Thymus (tissue), 11 donors: ENCODE data around the gene GSTP1. TPM values are rescaled to one million over a fixed set of nuclear protein-coding genes. Genes with fewer than 3 reads are reported as not detected.
A peak's percentile ranks its signal among the peaks of the same experiment; 100 is the strongest.

Experiments
- DNase-seq, 9 donors: peaks; one replicate each; pipeline ENCODE4 v3.0.0-alpha.2; 2013; ENCODE audit warnings: low spot score in 9 of 9, low read depth in 6 of 9, missing footprints in 1 of 9
- H3K27ac ChIP-seq, 2 donors: one replicate each; pipeline ENCODE4 v1.5.1; 2013; ENCODE audit warnings: control low read depth in 1 of 2, low read depth in 1 of 2, low read length in 1 of 2, mild to moderate bottlenecking in 1 of 2, moderate library complexity in 1 of 2
- H3K27me3 ChIP-seq, 2 donors: one replicate each; pipeline ENCODE4 v1.5.1; 2013; ENCODE audit warnings: low read length in 1 of 2; ENCODE audit not compliant: control insufficient read depth in 2 of 2, insufficient read depth in 1 of 2
- H3K36me3 ChIP-seq, 2 donors: one replicate each; pipeline ENCODE4 v1.5.1; 2013; ENCODE audit warnings: low read length in 1 of 2, mild to moderate bottlenecking in 1 of 2, moderate library complexity in 1 of 2; ENCODE audit not compliant: control insufficient read depth in 2 of 2, insufficient read depth in 2 of 2
- H3K4me1 ChIP-seq, 2 donors: one replicate each; pipeline ENCODE4 v1.5.1; 2013; ENCODE audit warnings: low read length in 2 of 2; ENCODE audit not compliant: control insufficient read depth in 2 of 2, insufficient read depth in 2 of 2
- H3K4me3 ChIP-seq, 2 donors: one replicate each; pipeline ENCODE4 v1.5.1; 2013; ENCODE audit warnings: low read length in 2 of 2, control low read depth in 1 of 2, mild to moderate bottlenecking in 1 of 2
- H3K9me3 ChIP-seq, 2 donors: one replicate each; pipeline ENCODE4 v1.5.1; 2013; ENCODE audit warnings: low read length in 1 of 2, mild to moderate bottlenecking in 1 of 2; ENCODE audit not compliant: control insufficient read depth in 2 of 2, insufficient read depth in 1 of 2
- WGBS: extraction: QIAGEN DNeasy Blood & Tissue Kit; methylation state at CpG from one replicate; pipeline ENCODE4 v1.1.7; 2013; 5-methylcytosine and 5-hydroxymethylcytosine counted together
- polyA plus RNA-seq: library from polyadenylated mRNA; stranded (reverse); fragments of 200-250 nt; gene quantifications from one replicate; pipeline ENCODE4 v1.2.3, GENCODE V29; 2013
- total RNA-seq: library from RNA; stranded (reverse); fragments of 120-200 nt; gene quantifications from one replicate; pipeline ENCODE4 v1.2.4, GENCODE V29; 2013
- donor health status: healthy.

Gene GSTP1
- total and polyA plus RNA-seq, 2 donors = 389 to 630 TPM

DNA sequence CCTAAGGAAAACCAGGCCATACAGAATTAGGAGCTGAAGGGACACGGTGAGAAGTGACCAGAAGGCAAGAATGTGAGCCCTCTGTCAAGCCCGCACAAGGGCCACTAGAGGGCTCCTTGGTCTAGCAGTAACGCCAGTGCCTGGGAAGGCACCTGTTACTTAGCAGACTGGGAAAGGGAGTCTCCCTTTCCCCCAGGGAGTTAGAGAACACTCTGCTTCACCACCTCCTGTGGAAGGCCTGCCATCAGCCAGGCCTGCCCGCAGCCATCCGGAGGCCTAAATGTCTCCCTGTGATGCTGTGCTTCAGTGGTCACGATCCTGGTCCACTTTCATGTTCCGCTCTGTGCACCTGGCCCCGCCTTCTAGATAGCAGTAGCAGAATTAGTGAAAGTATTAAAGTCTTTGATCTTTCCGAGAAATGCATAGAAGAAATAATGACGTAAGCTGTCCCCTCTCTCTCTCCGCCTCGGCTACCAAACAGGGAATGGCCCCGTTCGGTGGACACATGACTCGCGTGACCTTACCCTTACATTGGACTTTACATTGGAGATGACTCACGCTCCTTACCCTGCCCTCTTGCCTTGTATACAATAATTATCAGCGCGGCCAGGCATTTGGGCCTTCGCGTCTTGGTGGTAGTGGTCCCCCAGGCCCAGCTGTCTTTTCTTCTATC, 10.7 kb upstream of the GSTP1 start:
- Histone ChIP-seq H3K27me3 (peaks cover 0 to 21% of the 10 kb centered on the region in 2 donors), H3K36me3 (no peaks in the 10 kb centered on the region), H3K9me3 (no peaks in the 10 kb centered on the region), H3K4me3 (no peak overlapping the region), H3K4me1 (no peaks in the 10 kb centered on the region), H3K27ac (no peak overlapping the region)
- 74% methylated on average over 21 of the region's 21 CpGs for WGBS
- peak in 1 of 9 donors; percentile 38 for DNase-seq

DNA sequence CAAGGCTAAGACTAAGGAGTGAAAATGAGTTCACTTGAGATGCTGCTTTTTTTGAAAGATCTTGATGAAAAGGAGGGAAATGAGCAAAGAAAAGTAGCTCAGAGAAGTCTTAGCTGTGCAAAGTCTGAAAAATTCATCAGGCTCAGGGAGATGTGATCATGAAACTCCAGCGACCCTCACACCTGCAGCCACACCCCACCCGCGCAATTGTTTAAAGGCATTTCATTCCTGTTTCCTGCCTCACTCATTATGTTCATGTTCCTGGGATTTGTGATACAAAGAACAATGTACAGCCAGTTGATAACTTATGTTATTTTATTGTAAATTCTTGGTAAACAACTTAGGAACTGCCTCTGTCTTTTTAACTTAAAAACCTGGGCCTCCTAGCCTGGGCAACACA, 8.7 kb upstream of the GSTP1 start:
- H3K4me3 ChIP-seq = no peak overlapping the region
- DNase-seq = no peak
- H3K9me3 ChIP-seq = no peaks in the 10 kb centered on the region
- H3K36me3 ChIP-seq = no peaks in the 10 kb centered on the region
- H3K27me3 ChIP-seq = peaks cover 0 to 38% of the 10 kb centered on the region in 2 donors
- WGBS = 64% methylated on average over 3 of the region's 3 CpGs
- peaks cover 0 to 6% of the 10 kb centered on the region in 2 donors for H3K4me1 ChIP-seq
- no peak overlapping the region for H3K27ac ChIP-seq

DNA sequence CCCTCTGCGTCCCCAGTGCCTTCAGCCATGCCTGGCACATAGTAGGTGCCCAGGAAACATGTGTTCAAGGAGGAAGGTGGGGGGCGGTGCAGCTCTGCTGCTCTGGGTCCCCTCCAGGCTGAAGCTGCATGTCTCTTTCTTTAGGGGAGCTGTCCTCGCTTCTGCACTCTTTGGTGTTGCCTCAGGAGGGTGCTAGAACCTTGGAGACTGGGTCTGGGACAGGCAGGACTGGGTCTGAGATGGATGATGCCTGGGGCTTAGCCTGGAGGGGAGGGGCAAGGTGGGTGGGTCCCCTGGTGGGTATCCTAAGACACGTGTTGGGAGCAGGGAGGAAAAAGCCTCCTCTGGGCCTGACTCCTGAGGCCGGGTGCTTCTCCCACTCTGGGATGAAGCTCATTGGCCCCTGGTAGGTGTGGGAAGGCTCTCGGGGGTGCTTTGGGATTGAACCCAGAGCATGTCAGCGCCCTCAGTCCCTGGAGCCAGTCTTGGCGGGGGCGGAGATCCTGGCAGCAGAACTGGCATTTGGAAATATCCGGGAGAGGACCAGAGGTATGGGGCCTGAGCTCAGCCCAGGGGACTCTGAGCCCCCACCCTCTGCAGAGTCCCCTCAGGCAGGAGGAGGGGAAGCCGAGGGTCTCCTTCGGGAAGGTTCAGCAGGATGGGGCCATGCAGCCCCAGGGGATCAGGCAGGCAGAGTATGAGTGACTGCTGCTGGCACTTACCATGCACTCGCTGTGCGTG, 6.7 kb upstream of the GSTP1 start:
- Histone ChIP-seq H3K4me3 (no peak overlapping the region), H3K4me1 (peaks cover 0 to 6% of the 10 kb centered on the region in 2 donors), H3K27me3 (peaks cover 0 to 50% of the 10 kb centered on the region in 2 donors), H3K9me3 (no peaks in the 10 kb centered on the region), H3K27ac (no peak overlapping the region), H3K36me3 (no peaks in the 10 kb centered on the region)
- 92% methylated on average over 14 of the region's 14 CpGs for WGBS
- DNase-seq = no peak

DNA sequence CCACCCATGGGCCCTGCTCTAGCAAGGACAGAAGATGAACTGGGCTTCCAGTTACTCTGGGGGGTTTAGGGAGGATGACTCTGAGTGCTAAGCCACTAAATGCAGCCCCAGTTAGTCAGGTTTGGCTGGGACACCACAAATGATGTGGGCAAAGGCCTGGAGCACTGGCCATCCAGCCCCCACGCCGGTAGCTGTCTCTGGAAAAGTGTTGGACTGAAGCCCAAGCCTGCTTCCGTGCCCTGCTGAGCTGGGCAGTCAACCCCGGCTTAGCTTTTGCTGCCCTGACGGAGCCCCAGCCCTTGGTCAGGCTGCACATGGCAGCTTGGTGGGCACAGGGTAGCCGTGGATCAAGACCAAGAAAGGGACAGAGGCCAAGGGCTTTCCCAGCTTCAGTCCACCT, 5.7 kb upstream of the GSTP1 start:
- no peak for DNase-seq
- Histone ChIP-seq H3K4me3 (no peak overlapping the region), H3K36me3 (no peaks in the 10 kb centered on the region), H3K4me1 (peaks cover 5 to 9% of the 10 kb centered on the region in 2 donors), H3K27ac (no peak overlapping the region), H3K27me3 (peaks cover 0 to 51% of the 10 kb centered on the region in 2 donors), H3K9me3 (no peaks in the 10 kb centered on the region)
- WGBS = 98% methylated on average over 6 of the region's 6 CpGs

DNA sequence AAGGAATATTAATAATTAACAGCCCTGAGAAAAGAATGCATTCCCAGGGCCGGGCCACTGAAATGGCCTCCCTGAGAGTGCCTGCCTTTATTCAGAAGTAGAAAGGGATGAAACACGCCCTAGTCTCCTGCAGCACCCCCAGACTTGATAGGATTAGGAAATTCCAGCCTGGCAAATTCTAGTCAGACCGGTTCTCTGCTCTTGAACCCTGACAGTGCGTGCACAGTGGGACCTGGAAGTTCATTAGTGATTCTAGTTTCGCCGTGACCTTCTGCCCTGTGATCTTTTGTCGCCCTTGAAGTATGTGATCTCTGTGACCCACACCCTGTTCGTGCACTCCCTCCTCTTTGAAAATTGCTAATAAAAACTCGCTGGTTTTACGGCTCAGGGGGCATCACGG, 2.1 kb upstream of the GSTP1 start:
- WGBS = 87% methylated on average over 11 of the region's 11 CpGs
- DNase-seq = no peak
- Histone ChIP-seq H3K27me3 (peaks cover 0 to 48% of the 10 kb centered on the region in 2 donors), H3K4me1 (peaks cover 7 to 28% of the 10 kb centered on the region in 2 donors), H3K27ac (no peak overlapping the region), H3K9me3 (no peaks in the 10 kb centered on the region), H3K36me3 (peaks cover 5 to 13% of the 10 kb centered on the region in 2 donors), H3K4me3 (no peak overlapping the region)

DNA sequence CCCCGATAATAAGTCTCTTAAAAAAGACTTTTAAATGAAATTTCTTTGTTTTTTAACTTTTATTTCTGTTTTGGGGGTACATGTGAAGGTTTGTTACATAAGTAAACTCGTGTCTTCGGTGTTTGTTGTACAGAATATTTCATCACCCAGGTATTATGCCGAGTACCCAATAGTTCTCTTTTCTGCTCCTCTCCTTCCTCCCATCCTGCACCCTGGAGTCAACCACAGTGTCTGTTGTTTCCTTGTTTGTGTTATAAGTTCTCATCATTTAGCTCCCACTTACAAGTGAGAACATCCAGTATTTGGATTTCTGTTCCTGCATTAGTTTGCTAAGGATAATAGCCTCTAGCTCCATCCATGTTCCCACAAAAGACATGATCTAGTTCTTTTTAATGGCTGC, 1.6 kb upstream of the GSTP1 start:
- H3K9me3 ChIP-seq = no peaks in the 10 kb centered on the region
- peaks cover 5 to 14% of the 10 kb centered on the region in 2 donors for H3K36me3 ChIP-seq
- no peak overlapping the region for H3K27ac ChIP-seq
- no peak overlapping the region for H3K4me3 ChIP-seq
- 71% methylated on average over 4 of the region's 4 CpGs for WGBS
- DNase-seq = no peak
- peaks cover 7 to 28% of the 10 kb centered on the region in 2 donors for H3K4me1 ChIP-seq
- peaks cover 0 to 48% of the 10 kb centered on the region in 2 donors for H3K27me3 ChIP-seq

DNA sequence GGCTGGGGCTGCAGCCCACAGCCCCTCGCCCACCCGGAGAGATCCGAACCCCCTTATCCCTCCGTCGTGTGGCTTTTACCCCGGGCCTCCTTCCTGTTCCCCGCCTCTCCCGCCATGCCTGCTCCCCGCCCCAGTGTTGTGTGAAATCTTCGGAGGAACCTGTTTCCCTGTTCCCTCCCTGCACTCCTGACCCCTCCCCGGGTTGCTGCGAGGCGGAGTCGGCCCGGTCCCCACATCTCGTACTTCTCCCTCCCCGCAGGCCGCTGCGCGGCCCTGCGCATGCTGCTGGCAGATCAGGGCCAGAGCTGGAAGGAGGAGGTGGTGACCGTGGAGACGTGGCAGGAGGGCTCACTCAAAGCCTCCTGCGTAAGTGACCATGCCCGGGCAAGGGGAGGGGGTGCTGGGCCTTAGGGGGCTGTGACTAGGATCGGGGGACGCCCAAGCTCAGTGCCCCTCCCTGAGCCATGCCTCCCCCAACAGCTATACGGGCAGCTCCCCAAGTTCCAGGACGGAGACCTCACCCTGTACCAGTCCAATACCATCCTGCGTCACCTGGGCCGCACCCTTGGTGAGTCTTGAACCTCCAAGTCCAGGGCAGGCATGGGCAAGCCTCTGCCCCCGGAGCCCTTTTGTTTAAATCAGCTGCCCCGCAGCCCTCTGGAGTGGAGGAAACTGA, 731 bp downstream of the GSTP1 start:
- 21% methylated on average over 33 of the region's 33 CpGs for WGBS
- Histone ChIP-seq H3K27me3 (peaks cover 0 to 31% of the 10 kb centered on the region in 2 donors), H3K36me3 (peaks cover 5 to 14% of the 10 kb centered on the region in 2 donors), H3K9me3 (no peaks in the 10 kb centered on the region), H3K4me1 (peaks cover 7 to 27% of the 10 kb centered on the region in 2 donors), H3K27ac (peak overlapping the region; percentile 83 to 95), H3K4me3 (peak overlapping the region; percentile 55 to 71)
- peak in 3 of 9 donors; percentile 27 to 55 (median 31) for DNase-seq

DNA sequence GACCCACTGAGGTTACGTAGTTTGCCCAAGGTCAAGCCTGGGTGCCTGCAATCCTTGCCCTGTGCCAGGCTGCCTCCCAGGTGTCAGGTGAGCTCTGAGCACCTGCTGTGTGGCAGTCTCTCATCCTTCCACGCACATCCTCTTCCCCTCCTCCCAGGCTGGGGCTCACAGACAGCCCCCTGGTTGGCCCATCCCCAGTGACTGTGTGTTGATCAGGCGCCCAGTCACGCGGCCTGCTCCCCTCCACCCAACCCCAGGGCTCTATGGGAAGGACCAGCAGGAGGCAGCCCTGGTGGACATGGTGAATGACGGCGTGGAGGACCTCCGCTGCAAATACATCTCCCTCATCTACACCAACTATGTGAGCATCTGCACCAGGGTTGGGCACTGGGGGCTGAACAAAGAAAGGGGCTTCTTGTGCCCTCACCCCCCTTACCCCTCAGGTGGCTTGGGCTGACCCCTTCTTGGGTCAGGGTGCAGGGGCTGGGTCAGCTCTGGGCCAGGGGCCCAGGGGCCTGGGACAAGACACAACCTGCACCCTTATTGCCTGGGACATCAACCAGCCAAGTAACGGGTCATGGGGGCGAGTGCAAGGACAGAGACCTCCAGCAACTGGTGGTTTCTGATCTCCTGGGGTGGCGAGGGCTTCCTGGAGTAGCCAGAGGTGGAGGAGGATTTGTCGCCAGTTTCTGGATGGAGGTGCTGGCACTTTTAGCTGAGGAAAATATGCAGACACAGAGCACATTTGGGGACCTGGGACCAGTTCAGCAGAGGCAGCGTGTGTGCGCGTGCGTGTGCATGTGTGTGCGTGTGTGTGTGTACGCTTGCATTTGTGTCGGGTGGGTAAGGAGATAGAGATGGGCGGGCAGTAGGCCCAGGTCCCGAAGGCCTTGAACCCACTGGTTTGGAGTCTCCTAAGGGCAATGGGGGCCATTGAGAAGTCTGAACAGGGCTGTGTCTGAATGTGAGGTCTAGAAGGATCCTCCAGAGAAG, 1.6 kb downstream of the GSTP1 start:
- peaks cover 0 to 23% of the 10 kb centered on the region in 2 donors for H3K27me3 ChIP-seq
- H3K4me1 ChIP-seq = peaks cover 7 to 22% of the 10 kb centered on the region in 2 donors
- WGBS = 91% methylated on average over 21 of the region's 21 CpGs
- peaks cover 5 to 14% of the 10 kb centered on the region in 2 donors for H3K36me3 ChIP-seq
- peak in 1 of 9 donors; percentile 38 for DNase-seq
- peak overlapping the region in 1 of 2 donors; percentile 95 for H3K27ac ChIP-seq
- H3K9me3 ChIP-seq = no peaks in the 10 kb centered on the region
- peak overlapping the region in 1 of 2 donors; percentile 55 for H3K4me3 ChIP-seq
